ENCODE data around the gene SLCO4A1.

The SLCO4A1 gene

DNA sequence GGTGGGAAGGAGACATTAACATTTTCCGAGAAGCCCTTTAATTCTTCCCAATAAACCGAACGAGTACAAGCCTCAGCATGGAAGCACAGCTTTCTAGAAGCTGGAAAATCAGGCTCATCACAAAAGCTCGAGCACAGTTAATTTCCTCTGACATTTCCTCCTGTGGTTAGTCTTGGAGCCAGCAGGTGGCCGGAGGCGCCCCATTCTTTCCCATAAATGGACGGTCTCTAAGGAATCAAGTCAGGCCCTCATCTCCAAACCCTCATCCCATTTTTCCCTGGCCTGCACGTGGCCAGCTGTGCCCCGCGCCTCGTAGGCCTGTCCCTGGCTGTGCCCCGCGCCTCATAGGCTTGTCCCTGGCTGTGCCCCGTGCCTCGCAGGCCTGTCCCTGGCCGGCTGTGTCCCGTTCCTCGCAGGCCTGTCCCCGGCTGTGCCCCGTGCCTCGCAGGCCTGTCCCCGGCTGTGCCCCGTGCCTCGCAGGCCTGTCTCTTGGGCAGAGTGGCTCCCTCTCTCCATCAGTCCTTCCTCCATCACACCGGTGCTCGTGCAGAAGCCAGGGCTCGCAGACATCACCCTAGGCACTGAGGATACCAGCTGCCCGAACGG lies 46.7 kb downstream of the SLCO4A1 start:
- DNase-seq, result no peak

DNA sequence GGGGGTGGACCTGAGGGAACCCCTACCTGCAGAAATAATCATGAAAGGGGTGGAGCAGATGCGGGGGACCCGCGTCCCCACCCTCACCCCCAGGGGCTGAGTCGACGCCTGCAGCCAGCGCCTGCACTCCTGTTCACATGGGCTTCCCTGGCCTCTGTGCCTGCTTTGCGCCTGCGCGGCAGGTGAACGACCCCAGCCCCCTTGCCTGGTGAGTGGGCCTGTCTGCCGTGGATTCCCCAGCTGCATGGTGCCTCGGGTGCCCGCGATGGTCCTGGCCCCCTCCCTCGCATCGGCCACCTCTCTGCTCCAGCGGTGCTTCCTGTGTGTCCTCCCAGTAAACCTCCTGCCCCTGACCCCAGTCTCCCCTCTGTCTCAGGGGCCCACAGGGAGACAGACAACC lies 47.6 kb downstream of the SLCO4A1 start:
- no peak for DNase-seq

DNA sequence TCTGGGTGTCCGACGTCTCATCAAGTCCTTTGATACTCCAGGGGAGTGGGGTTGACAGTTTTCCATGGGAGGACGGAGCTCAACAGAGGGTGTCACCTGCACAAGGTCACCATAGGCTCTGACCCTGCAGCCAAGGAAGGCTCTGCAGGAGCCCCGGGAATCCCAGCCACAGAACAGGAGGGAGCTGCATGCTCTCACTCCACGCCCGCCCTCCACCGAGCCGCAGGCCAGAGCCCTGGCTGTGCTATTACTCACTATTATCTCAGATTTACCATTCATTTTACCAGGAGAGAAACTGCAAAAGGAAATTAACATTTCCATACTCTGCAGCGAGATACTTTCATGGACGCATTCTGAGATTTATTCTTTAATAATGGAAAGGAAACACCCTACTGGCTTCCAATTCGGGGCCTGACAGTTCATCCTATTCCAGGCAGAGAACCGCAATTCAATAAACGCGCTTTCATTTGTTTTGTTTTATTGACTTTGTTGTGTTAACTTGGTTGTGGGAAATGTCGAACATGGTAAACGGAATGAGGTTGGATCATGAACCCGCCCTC lies 48.0 kb downstream of the SLCO4A1 start:
- no peak for DNase-seq

DNA sequence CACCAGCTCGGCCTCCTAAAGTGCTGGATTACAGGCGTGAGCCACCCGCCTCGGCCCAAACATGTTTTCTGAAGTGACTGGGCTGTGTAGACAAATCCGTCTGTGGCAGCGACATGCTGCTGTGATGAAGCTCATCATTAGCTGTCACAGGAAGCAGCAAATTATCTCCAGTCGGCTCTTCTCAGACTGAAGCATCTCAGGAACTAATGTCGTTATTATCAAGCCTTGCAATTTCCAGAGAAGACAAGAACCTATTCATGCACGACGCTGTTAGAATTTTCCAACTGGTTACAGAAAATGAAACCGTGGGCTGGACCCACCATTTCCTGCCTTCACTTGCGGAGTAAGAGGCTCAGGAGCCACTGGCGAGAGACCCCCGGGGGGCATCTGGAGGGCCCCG lies 49.2 kb downstream of the SLCO4A1 start:
- DNase-seq, result no peak

DNA sequence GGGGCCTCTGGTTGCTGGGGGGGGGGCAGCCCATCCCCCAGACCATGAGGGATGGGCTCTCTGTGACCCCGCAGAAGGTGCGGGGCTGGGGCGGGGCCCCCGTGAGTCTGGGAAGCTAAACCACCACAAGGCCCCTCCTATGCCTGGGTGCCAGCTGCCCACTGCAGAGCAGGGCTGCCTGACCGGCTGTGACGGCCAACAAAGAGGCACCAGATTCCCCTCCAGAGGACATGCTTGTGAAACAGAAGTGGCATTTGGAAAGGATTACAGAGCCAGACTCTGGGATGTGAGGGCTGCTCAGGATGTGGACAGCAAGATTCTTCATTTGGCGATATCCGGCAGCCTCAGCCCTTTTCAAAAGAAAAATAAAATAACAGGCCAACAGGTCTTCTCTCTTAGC lies 49.9 kb downstream of the SLCO4A1 start:
- no peak for DNase-seq

DNA sequence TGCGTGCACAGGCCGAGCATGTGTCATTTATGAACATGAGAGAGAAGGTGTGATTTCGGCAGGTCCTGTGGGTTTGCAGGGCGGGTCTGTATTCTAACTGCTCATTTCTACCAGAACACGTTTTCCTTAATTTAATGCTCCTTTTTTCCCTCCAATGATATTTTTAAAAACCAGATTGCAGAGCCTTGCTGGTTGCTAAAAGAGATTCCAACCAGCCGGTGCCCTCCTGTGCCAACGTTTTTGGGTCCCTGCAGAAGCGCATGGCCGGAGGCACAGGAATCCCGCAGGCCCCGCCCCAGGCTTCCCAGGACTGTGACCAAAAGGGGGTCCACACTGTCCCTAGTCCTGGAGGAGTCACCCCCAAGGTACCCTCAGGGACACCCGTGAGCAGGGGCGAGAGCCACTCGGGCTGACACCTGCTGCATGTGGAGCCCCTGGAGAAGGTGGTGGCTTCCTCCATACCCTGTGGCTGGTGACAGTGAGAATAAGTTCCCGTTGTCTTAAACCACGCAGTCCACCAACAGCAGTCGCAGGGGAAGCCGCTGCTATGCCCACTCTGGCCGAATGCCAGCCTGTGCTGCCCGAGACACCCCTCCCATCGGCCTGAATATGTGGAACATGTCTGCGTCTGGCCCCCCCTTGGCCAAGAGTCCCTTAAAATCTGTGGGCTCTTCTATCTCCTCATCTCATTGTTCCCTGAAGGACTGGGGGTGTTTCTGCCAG lies 50.7 kb downstream of the SLCO4A1 start:
- no peak for DNase-seq

DNA sequence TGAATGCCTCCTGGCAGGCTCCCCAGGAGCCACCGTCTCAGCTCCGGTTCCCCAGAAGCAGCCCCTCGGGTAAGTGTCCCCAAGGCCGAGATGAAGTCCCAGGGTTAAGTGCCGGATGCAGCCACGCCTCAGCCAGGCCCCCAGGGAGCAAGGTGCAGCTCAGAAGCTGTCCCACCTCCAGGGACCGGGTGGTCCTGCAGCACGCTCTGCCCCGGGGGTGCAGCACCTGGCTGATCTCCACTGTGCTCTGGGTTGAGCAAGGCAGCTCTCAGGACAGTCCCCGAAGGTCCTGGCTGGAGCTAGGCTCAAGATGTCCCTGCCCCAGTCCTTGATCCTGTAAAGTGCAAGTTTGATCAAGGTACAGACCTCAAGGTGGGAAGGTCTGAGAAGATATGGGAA lies 51.2 kb downstream of the SLCO4A1 start:
- no peak for DNase-seq

DNA sequence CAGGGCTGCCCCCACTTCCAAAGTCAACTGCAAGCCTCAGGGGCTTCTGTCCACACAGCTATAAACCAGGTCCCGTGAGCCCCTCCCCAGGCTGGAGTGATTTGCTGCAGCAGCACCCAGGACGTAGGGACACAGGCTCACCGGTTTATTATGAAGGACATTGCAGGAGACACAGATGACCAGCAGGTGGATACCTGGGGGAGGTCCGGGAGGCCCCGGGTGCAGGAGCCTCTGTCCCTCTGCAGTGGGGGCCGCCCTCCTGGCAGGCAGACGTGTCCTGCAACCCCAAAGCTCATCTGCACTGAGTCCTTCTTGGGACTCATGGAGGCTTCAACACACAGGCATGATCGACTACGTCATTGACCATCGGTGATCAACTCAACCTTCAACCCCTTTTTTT lies 51.8 kb downstream of the SLCO4A1 start:
- DNase-seq, result no peak

DNA sequence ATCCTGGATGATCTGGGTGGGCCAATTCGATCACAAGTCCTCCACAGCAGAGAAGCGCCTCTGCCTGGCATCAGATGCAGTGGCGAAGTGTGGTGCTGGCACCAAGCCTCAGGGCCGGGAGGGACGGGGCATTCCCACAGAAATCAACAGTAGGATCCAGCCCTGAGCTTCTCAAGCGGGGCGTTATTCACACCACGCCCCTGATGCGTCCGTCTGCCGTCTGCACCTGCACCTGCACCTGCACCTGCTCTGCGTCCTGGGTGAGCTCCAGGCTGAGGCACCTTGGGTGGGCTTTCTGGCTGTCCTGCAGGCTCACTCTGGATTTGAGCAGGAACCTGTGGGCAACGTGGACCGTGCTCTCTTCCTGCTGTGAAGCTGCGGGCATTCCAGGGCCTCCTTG lies 52.6 kb downstream of the SLCO4A1 start:
- DNase-seq, result no peak

DNA sequence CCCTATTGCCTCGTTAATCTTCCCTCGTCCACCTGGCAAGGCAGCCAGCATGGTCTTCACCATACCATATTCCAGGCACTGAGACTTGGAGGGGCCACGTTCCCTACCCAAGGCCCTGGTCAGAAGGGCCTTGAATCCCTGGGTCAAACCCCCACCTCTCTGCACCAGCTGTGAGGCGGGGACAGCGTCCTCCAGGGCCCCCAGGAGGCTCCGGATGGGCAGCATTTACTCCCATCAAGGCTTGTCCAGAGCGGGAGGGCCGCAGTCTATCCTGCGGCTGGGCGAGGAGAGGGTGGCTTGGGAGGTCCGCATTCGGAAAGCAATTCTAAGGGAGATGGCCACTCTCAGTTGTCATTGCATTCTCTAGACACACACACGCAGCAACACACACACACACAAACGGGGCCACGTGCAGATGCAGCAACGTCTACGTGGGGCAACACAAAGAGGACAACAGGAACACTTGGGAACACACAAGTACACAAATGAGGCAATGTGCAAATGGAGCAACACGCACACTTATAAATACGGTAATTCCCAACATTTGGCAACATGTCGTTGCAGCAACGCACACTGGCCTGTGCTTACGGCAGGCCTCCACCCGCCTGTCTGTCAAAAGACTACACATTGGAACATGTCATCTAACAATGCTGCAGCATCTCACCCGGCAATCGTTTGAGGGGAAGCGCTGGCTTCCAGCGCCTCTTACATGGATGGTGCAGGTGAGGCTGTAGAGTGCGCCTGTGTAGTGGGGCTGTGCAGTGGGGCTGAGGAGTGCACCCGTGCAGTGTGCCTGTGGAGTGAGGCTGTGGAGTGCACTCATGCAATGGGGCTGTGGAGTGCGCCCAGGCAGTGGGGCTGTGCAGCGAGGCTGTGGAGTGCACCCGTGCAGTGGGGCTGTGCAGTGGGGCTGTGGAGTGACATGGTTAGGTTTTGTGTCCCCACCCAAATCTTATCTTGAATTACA lies 53.4 kb downstream of the SLCO4A1 start:
- DNase-seq, result no peak

DNA sequence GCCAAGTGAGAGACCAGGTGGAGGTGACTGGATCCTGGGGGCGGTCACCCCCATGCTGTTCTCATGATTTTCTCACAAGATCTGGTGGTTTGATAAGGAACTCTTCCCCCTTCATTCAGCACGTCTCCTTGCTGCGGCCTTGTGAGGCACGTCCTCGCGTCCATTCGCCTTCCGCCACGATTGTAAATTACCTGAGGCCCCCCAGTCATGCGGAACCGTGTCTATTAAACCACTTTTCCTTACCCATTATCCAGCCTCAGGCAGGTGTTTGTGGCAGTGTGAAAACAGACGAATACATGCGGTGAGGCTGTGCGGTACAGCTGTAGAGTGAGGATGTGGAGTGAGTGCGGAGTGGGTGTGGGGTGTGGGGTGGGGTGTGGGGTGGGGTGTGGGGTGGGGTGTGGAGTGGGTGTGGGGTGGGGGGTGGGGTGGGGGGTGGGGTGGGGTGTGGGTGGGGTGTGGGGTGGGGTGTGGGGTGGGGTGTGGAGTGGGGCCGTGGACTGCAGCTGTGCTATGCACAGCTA lies 54.2 kb downstream of the SLCO4A1 start:
- no peak for DNase-seq

DNA sequence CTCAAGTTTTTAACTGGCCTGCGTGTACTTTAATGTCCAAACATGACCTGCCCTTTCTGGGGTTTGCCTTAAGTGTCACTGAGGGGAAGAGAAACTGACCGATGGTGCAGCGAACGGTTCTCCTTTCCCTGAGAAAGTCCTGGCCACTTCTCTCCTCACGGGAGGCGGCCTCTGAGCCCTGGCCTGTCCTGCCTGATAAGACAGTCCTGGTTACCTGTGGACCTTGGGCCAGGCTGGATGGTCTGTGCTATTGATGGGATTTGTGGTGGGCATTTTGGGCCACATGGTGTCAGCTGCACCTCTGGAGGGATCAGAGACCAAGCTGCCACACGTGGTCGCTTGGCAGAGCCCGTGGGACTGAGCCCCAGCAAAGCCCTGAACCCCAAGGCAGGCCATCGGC lies 54.7 kb downstream of the SLCO4A1 start:
- no peak for DNase-seq

DNA sequence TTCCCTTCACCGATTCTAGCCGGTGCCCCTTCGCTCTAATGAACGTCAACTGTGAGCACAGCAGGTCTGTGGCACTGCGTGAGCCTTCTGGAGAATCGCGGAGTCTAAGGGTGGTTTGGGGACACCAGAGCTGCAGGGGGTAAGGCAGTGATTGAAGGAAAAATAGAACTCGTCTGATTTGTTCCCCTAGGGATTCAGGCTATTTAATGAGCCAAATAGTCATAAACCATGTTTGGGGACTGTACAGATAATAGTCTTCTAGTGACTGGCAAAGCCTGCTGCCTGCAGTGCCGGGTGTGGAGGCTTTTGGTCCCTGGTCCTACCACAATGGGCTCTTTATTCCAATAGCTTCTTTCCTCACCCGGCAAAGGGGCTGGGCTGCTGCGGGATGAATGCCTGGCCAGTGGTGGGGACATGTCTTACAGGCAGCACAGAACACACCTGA lies 55.2 kb downstream of the SLCO4A1 start:
- no peak for DNase-seq

DNA sequence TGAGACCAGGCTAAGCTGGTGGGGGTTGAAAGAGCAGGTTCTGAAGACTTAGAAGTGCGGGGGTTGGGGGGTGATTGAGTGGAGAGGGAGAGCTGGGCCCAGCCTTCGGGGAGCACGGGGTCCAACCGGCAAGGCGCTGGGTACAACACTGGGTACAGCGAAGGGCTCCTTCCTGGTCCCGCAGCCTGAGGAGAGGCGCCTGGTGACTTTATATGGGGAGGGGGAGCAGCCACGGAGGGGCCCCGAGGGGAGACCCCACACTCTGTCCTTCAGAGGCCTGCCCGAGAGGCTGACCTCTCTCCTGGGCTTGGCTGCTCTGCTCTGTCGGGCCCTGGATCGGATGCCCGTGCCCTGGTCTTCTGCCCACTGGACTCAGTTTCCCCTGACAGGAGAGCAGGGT lies 55.9 kb downstream of the SLCO4A1 start:
- DNase-seq, result no peak

DNA sequence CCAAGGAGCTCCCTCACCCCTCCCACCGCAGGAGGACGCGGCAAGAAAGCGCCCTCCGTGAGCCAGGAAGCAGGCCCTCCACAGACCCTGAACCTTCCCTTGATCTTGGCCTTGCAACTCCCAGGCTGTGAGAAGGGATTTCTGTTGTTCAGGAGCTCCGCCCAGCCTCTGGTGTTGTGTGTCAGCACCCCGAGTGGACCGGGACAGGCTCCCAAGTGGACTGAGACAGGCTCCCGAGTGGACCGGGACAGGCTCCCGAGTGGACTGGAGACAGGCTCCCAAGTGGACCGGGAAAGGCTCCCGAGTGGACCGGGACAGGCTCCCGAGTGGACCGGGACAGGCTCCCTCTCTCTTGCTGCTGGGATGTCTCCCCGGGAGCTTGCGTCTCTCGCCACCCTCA lies 57.0 kb downstream of the SLCO4A1 start:
- no peak for DNase-seq

DNA sequence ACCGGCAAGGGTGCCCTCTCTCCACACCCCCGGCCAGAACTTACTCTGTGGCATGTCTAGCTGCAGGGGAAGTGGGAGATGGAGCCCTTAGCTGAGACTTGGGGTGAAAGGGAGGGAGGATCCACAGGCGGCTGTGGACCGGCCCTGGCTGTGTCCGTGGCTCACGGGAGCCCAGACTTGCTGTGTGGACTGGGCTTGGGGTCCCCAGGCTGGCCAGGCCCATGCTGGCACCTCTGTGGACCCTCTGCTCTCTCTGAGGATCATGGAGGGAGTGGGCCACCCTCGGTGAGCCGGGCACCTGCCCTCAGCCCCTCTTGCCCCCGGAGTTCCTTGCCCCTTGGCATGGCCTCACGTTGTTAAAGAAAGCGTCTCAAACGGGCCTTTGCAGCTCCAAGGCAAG lies 57.4 kb downstream of the SLCO4A1 start:
- DNase-seq, result no peak

DNA sequence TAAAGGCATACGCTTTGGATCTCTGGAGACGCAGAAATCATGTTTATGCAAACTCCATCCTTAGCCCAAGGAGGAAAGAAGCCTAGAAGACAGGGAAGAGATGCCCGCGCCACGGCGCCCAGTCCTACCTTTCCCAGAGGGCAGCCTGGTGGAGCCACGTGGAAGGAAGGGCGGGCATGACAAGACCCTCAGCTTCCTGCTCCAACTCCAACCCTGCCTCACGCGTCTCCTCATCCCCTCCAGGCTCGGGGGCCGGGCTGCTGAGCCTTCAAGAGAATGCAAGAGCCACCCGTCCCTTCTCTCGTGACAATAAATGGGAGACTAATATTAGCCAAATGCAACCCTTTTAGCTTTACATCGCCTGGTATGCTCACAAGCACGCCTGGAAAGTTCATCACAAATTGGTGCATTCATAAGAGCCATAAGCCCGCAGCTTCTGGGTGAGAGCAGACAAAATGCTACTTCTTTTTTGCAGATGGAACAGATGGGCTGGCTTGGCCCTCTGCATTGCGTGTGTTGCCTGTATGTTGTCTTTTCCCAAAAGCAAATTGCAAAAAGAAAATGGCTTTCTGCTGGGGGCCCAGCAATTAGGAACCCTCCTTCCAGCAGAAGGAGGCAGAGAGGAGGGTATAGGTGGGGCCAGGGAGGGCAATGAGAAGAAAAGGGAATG lies 58.1 kb downstream of the SLCO4A1 start:
- no peak for DNase-seq

DNA sequence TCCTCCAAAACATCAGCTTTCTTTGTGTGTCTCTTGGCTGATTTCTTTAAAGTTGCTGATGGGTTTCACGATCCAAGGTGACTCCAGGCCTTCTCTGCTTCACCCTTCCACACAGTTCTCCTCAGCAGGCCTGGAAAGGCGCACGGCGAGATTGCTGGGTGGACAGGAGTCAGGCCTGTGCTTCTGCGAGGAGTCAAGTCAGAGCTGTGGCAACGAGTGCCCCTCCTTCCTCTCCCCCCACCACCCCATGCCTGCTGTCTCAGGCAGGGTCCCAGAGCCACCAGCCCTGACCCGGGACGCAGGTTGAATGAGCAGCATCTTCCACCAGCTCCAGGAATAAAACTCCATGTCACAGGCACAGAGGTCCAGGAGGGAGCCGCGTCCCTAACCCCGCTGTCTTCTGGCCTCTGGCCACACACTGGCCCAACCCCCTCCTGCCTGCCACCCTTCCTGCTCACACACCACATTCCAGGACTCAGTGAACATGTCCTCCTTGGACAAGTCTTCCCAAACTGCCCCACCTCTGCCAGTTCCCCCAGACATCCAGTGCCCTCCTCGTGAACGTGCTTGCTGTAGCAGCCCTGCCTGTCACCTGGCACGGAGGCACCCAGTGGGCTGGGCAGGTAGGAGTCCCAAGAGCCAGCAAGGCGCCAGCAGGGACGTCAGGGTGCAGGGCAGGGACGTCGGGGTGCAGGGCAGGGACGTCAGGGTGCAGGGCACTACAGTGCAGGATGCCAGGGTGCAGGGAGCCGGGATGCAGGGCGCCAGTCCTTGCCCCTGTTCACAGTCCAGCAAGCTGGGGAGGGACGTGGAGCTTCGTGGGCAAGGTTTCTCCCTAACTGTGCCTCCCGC lies 59.1 kb downstream of the SLCO4A1 start:
- no peak for DNase-seq

DNA sequence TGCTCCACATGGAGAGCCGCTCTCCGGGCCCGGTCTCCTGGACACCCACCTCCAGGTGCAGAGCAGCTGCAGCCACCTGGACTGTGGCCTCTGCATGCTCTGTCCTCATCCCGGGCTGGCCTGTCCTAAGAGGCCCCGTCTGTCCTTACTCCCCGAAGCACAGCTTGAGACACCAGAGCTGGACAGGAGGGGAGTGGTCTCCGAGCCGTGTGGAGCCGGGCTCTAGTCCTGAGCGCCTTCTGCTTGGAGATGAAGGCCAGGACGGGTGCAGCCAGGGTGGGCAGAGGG lies 59.7 kb downstream of the SLCO4A1 start:
- no peak for DNase-seq

DNA sequence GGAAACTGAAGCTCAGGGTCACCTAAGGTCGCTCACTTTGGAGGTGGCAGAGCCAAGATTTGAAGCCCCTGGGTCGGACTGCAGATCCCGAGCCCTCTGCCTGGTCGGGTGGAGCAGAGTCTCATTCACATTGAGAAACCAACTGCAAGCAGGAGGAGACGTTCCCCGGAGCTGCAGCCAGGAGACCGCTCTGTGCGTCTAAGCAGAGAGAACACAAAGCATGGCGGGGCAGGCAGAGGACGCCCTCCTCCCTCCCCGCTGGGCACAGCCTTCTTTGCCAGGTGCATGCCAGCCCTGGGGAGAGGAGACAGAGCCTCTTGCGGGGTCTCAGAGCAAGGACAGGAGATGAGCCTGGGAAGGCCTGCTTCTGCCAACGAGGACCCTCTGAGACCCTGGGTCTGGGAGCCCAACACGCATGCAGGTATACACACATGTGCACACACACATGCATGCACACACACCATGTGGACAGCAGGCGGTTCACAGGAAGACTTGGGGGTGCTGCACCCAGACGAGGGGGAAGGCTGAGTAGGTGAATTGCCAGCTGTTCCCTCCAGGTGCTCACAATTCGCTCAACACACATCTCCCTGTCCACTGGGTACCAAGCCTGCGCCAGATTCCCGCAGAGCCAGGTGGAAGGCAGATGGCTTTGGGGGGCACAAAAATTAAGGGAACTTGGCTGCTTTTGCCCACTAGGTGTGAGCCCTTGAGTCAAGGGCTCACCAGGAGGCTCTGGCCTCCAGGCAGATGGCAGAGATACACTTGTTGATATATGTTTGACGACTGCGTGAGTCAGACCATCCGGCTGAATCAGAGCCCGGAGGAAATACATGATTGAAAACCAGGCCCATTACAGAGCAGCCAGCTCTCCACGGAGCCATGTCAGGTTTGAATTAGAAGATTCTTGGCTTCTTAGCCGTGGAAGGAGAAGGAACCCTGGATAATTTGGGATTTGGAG lies 60.9 kb downstream of the SLCO4A1 start:
- peak; percentile 42 to 52 for DNase-seq

DNA sequence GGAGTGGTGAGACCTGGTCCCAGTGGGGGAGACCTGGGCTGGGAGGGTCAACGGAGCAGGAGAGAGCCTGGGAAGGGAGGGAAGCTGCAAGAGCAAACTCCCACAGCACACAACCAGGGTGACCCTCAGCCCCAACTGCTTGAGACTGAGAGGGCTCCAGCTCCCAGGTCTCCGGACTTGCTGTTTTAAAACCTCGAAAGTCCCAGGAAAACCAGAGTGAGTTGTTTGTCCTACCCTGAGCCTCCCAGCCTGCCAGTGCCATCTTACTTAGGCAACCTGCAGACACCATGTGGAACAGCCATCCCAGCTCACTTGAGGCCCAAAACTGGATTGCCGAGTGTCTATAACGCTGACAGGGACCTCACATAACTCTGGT lies 61.5 kb downstream of the SLCO4A1 start:
- no peak for DNase-seq
